GM10248 (cell line): ENCODE data around the gene TRMT112.

Experiments
- CTCF ChIA-PET: fragments of 300-600 bp; sonication (Branson Sonifier 250); formaldehyde crosslinking; extraction: SDS; loops from one replicate; lab custom pipeline; 2021; ENCODE audit warnings: antibody characterized with exemption; lab: Yijun Ruan, JAX
- POLR2A ChIA-PET: fragments of 350-650 bp; sonication (Branson Sonifier 250); formaldehyde crosslinking; extraction: SDS; loops from one replicate; lab custom pipeline; 2020; ENCODE audit warnings: antibody characterized with exemption; lab: Yijun Ruan, JAX
- DNase-seq: peaks from one replicate; pipeline ENCODE4 v3.0.0; 2012; ENCODE audit errors: extremely low spot score
- TF ChIP-seq, protein P1 (sequence below): IDR thresholded peaks from 2 replicates; pipeline ENCODE4 v1.5.1; 2012; ENCODE audit warnings: mild to moderate bottlenecking, low read depth; ENCODE audit errors: extremely low read depth, missing control alignments, control extremely low read depth

TRMT112 gene

DNA sequence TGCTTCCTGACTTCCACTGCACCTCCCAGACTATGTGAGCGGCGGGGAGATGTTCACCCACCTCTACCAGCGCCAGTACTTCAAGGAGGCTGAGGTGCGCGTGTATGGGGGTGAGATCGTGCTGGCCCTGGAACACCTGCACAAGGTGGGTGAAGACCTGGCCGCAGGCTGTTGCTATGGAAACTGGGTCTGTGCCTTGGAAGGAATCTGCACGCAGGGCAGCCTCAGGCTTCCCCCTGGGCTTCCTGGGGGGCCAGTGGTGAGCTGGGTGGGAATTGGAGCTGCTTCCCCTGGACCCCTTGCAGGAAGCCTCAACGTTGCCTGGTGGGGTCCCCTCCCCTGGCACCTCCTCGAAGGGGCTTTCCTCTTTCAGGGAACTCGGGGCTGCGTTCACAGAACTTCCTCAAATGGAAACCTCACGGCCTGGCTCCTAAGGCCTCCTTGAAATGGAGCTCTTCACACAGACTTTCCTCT, 43.1 kb upstream of the TRMT112 start:
- ChIA-PET POLR2A (no interaction called here), CTCF (interaction anchor here (0.7 to 2.7 kb wide), 9 partner anchors 9 to 292 kb away, joined by 3 to 9 read pairs (median 3); partner anchors contain the start of genes PRDX5 and TRMT112)
- TF ChIP-seq, protein P1, sequence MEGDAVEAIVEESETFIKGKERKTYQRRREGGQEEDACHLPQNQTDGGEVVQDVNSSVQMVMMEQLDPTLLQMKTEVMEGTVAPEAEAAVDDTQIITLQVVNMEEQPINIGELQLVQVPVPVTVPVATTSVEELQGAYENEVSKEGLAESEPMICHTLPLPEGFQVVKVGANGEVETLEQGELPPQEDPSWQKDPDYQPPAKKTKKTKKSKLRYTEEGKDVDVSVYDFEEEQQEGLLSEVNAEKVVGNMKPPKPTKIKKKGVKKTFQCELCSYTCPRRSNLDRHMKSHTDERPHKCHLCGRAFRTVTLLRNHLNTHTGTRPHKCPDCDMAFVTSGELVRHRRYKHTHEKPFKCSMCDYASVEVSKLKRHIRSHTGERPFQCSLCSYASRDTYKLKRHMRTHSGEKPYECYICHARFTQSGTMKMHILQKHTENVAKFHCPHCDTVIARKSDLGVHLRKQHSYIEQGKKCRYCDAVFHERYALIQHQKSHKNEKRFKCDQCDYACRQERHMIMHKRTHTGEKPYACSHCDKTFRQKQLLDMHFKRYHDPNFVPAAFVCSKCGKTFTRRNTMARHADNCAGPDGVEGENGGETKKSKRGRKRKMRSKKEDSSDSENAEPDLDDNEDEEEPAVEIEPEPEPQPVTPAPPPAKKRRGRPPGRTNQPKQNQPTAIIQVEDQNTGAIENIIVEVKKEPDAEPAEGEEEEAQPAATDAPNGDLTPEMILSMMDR, result no peak
- no peak for DNase-seq

DNA sequence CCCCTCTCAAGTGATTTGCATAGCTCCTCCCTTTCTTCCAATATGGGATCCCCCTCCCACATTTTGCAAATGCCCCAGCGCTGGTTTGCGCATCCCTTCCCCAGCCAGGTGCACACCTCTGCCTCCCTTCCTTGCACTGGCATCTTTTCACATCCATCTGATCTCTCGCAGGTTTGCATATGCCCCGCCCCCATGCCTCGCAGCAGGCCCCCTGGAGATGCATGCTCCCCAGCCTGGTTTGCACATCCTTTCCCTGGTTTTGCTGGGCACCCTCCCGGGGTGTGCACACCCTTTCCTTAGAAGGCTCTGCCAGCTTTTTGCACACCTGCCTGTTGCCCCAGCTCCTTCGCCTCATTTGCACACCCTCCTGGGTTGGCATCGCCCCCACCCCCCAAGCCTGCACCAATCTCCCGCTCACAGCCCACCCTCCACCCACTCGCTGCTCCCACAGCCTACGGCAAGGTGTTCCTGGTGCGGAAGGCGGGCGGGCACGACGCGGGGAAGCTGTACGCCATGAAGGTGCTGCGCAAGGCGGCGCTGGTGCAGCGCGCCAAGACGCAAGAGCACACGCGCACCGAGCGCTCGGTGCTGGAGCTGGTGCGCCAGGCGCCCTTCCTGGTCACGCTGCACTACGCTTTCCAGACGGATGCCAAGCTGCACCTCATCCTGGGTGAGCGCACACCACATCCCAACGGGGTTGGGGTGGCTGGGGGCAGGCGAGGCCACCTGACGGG, 42.5 kb upstream of the TRMT112 start:
- no peak for DNase-seq
- TF ChIP-seq, protein P1, result peak; percentile 39
- POLR2A ChIA-PET, result no interaction called here
- CTCF ChIA-PET, result interaction anchor here (0.8 to 2.7 kb wide), 5 partner anchors 13 to 293 kb away, joined by 3 to 9 read pairs (median 7); partner anchors contain the start of genes PRDX5 and TRMT112

DNA sequence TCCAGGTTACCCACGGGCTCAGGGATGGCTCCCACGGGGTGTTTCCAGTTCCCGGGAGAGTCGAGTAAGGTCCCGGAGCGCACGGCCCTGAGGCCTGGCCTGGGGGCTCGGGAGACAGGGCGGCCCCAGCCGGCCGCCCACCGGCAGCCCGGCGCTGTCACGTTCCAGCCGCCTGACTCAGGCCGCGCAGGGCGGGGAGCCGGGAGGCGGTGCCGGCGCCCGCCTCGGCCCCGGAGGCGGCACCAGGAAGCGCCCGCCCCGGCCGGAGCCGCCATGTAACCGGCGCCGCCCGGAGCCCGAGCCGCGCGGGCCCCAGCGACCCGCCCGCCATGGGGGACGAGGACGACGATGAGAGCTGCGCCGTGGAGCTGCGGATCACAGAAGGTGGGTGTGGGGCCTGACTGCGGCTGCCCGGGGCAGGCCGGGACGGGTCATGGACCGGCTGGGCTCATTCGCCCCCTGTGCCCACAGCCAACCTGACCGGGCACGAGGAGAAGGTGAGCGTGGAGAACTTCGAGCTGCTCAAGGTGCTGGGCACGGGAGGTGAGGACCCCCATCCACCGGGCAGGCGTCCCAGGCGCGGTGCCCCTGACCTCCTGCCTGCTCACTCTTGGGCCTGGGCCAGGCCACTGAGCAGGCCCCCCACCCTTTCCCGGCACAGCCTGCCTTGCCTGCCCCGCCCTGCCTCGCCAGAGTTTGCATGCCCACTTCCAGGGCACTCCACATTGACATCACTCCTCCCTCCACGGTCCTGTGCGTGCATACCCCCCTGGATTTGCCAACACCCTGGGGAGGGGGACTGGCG, 41.8 kb upstream of the TRMT112 start, which contains the start of gene RPS6KA4:
Gene RPS6KA4, plus strand, starts transcription at position 256 of the 805 bp plus-strand sequence. Its CDS starts 74 bp downstream, at position 330.
- DNase-seq, result peak; percentile 93
- TF ChIP-seq, protein P1, result no peak
- POLR2A ChIA-PET, result no interaction called here
- CTCF ChIA-PET, result interaction anchor here (1.0 to 8.5 kb wide), 6 partner anchors 16 to 293 kb away, joined by 3 to 81 read pairs (median 8); partner anchors contain the start of genes CCDC88B, PRDX5 and TRMT112

DNA sequence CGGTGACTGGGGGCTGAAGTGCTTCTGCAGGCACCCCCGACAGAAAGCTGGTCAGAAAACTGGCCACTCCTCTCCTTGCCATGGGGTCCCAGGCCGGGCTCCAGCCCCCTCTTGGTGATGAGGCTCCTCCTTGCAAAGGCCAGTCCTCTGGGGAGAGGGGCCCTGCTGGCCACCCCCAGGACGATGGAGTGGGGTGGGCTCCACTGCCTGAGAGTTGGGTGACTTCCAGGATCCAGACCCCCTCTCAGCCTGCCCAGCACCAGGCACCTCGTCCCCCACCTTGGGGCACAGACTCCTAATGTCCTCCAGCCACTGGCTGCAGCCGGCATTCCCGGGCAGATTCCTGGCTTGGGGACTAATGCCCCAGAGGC, 41.2 kb upstream of the TRMT112 start:
- POLR2A ChIA-PET, result interaction anchor here (0.5 kb wide), 1 partner anchor 251 kb away, joined by 4 read pairs; no protein-coding TSS in a partner anchor

DNA sequence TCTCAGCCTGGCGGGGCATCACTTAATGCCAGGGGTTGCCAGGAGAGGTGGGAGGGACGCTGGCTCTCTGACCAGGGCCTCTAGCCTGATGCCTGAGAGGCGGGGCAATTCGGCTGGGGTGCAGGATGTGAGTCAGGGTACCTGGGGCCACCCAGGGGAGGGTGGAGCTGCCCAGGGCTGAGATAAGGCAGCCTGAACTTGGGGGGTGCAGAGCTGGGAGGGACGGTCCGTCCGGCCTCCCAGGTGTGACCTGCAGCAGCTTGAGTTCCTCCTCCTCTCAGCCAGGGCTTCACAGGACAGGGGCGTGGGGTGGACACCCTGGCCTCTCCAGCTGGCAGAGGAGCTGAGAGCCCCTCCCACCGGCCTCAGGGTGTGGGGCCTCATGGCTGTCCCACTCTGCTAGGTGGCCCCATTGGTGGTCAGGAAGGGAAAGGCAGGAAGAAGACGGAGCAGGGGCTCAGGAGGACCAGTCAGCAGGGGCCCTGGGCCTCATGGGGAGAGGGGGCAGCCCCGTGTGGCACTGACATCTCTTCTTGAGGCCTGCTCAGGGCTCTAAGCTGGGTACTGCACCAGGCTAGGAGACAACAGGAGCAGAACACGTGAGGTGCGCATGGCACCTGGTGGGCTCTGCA, 40.7 kb upstream of the TRMT112 start:
- ChIA-PET POLR2A (interaction anchor here (0.5 kb wide), 1 partner anchor 250 kb away, joined by 4 read pairs; no protein-coding TSS in a partner anchor), CTCF (interaction anchor here (1.0 to 8.5 kb wide), 6 partner anchors 11 to 91 kb away, joined by 3 to 81 read pairs (median 6); partner anchors contain the start of genes CCDC88B, PRDX5 and TRMT112)
- no peak for DNase-seq
- TF ChIP-seq, protein P1, result no peak

More for the DNA sequence above, 41.2 kb upstream of the TRMT112 start:
- CTCF ChIA-PET, result interaction anchor here (1.0 to 8.5 kb wide), 4 partner anchors 15 to 91 kb away, joined by 3 to 81 read pairs (median 9); partner anchors contain the start of genes CCDC88B, PRDX5 and TRMT112
- DNase-seq, result no peak
- TF ChIP-seq, protein P1, result no peak

DNA sequence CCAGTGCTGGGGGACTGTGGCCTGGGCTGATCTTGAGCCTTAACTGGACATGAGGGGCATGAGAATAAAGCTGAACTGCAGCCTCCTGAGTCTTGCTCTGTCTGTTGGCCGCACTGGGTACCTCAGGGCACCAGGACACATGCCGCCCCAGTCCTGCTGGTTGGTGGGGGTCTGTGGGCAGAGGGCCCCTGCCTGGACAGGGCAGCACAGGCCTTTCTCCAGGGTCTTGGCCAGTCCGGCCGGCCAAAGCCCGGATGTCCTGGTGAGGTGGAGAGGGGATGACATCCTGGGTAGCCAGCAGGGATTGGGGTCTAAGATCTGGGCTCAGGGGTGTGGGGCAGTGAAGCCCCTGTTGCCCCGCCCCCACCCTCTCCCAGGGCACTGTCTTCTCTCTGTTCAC, 40.1 kb upstream of the TRMT112 start:
- no peak for DNase-seq
- CTCF ChIA-PET, result interaction anchor here (1.2 to 8.5 kb wide), 7 partner anchors 11 to 92 kb away, joined by 3 to 81 read pairs (median 4); partner anchors contain the start of genes CCDC88B, PRDX5 and TRMT112
- TF ChIP-seq, protein P1, result no peak
- POLR2A ChIA-PET, result interaction anchor here (1.4 kb wide), 1 partner anchor 40 kb away, joined by 6 read pairs; the partner anchor contains the start of genes PRDX5 and TRMT112
